T47D (cell line): ENCODE data around the gene MKRN2OS.

Experiments
- DNase-seq, 2 experiments: peaks; one replicate each; pipeline versions ENCODE4 v3.0.0 to v3.0.0-alpha.2; 2011 to 2012; ENCODE audit warnings: low read depth in 1 of 2, low spot score in 1 of 2
- JUND ChIP-seq: IDR thresholded peaks from 2 replicates; pipeline ENCODE4 v1.6.1; 2012; ENCODE audit warnings: low read depth
- in situ Hi-C: cut with HindIII; loops from 2 replicates; pipeline ENCODE4 v1.10.0; 2016; ENCODE audit warnings: low sequenced_read_pairs, low pct_unique_long_range_greater_than_20kb

Gene MKRN2OS

DNA sequence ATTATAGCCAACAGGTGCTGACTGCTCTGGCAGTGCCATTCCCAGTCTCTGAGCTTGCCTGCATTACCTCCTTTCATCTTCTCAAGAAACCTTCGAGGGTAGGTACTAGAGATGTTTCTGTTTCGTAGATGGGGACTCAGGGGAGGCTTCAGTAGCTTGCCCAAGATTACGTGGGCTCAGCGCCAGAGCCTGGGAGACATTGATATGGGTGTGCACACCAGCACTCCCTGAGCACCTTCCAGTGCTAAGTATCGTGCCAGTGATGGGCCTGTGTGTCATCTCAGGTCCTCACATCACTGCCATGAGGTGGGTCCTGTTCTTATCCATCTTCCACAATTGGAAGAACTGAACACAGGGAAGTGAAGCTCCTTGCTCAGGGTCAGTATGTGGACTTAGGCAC lies 45.8 kb downstream of the MKRN2OS start:
- no peak for TF ChIP-seq JUND
- no peak for DNase-seq
- in situ Hi-C loops = no loop called here

DNA sequence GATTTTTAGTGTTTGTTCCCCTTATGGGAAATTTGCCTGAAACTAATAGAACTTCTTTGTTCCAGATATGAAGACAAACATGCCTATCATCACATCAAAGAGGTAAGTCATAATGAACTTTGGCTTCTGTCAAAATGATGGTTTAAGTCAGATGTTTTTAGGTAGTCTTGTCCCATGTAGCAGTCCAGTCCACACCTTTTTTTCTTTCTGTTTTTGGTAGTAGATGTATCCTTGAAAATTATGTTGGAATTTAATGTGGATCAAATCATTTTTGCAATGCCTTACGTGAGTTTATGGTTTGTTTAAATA lies 48.9 kb downstream of the MKRN2OS start:
- TF ChIP-seq JUND = no peak
- in situ Hi-C loops = no loop called here
- no peak for DNase-seq

DNA sequence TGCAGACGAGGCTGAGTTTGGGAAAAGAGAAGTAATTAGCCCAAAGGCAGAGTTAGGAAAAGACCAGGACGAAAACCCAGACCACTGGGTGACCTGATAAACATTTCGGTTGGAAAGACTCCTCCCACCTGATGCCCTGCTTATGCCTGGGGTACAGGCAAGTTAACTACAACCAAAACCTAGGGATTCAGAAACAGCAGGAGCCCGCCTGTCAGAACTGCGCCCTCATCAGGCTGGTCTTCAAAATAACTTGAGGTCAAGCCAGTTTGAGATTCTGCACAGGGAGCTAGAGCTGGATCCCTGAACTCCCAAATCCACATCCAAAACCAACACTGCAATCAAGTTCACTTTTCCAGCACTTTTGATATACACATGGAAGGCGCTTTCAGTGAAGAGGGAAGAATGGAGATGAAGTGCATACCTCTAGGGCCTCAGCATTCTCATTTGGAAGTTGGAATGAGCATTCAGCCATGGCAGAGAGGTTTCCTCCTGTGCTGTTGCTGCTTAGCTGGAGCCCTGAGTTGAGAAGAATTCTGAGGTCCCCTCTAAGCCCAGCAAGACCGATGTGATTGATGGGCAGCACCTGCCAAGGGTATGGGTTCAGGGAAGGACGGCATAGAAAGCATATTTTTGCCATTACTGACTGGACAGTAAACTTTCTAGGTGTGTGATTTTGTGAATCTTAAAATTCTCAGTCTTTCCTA lies 49.4 kb downstream of the MKRN2OS start:
- in situ Hi-C loops = no loop called here
- TF ChIP-seq JUND = no peak
- peak in 1 of 2 experiments; percentile 11 for DNase-seq

DNA sequence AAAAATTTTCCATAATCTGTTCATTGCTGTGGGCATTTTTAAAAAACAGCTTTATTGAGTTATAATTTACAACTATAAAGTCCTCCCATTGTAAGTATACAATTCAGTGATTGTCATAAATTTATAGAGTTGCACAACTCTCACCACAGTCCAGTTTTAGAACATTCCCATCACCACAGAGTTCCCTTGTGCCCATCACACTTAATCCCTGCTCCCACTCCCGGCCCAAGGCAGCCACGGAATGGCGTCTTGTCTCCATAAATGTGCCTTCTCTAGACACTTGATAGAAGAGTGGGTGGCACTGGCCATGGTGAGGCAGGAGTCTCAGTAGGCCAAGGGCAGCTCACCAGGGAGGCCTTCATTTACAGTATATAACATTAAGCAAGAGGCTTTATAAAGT lies 54.8 kb downstream of the MKRN2OS start:
- in situ Hi-C loops = no loop called here

DNA sequence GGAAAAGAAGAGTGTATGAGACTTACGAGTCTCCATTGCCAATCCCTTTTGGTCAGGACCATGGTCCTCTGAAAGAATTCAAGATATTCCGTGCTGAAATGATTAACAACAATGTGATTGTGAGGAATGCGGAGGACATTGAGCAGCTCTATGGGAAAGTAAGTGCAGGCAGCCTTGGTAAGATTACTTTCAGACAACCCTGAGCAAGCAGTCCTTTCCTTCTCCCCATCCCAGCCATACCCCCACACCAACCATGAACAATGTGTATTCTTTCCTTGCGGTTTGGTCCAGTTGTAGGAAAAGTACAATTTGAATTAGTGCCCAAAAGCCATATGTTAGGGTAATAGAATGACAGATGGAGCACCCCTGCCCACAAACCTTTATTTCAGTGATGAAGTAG lies 55.5 kb downstream of the MKRN2OS start:
- no peak for DNase-seq
- in situ Hi-C loops = no loop called here
- TF ChIP-seq JUND = no peak

More for the DNA sequence above, 54.8 kb downstream of the MKRN2OS start:
- DNase-seq = no peak
- no peak for TF ChIP-seq JUND
